Measurements from ENCODE around the gene CRMP1.

Gene CRMP1

DNA sequence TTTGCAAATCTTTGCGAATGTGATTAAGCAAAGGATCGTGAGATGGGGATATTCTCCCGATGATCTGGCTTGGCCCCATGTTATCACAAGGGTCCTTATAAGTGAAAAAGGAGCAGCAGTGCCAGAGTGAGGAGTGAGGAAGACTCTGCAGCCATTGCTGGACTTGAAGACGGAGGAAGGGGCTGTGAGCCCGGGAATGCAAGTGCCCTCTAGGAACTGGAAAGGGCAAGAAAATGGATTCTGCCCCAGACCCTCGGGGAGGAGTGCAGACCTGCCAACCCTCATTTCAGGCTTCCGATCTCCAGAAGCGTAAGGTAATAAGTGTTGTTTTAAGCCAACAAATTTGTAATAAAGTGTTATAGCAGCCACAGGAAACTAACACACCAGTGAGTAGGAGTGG lies 105.6 kb downstream of the CRMP1 start:
- Histone ChIP-seq H3K4me3 (ENCODE audit: low read depth in 1 of 2, low read length in 2 of 2) (no peak overlapping the region), H3K27ac (ENCODE audit: low read length) (no peak overlapping the region), H3K27me3 (ENCODE audit: low read depth, low read length) (no peaks in the 10 kb centered on the region), H3K4me1 (ENCODE audit: control insufficient read depth in 1 of 2, insufficient read depth in 2 of 2, low read length in 2 of 2) (no peaks in the 10 kb centered on the region), H3K36me3 (ENCODE audit: control insufficient read depth in 1 of 2, insufficient read depth in 2 of 2, low read length in 2 of 2) (peaks cover 0 to 35% of the 10 kb centered on the region in 2 donors), H3K9me3 (ENCODE audit: control insufficient read depth in 1 of 2, low read length in 2 of 2) (no peaks in the 10 kb centered on the region)

DNA sequence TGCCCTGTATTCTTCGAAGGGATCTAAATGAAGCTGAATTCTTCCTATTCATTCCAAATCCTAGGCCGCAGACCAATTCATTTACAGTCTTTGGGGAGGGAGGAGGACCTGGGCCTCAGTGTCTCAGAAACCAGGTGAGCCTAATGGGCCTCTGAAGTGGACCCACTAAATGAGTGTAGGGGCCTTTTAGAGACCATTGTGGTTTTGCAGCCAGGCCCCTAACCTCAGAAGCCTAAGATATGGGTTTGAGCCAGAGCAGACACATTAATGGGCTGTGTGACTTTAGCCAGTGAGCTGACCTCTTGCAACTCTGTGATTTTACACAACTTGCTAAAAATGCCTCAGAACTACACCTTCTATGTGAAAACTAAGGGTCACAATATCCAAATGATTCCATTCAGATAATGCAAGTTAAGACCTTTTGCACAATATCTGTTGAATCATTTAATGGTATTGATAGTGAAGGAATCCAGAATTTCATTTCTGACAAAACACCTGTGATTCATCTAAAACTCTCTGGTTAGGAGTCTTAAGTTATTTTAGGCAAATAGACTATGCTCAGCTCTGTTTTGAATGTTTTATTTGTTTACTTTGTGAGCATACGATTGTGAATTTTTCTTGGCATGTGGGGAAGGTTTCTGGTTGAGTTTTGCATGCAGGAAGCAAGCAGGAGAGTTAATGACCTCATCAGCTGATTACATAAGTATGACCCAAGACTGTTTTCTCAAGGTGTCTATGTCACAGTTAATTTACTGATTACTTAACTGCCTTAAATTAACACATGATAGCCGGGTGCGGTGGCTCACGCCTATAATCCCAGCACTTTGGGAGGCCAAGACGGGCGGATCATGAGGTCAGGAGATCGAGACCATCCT lies 106.8 kb downstream of the CRMP1 start:
- H3K27me3 ChIP-seq (ENCODE audit: low read depth, low read length) = no peaks in the 10 kb centered on the region
- no peaks in the 10 kb centered on the region for H3K4me1 ChIP-seq (ENCODE audit: control insufficient read depth in 1 of 2, insufficient read depth in 2 of 2, low read length in 2 of 2)
- peaks cover 0 to 39% of the 10 kb centered on the region in 2 donors for H3K36me3 ChIP-seq (ENCODE audit: control insufficient read depth in 1 of 2, insufficient read depth in 2 of 2, low read length in 2 of 2)
- H3K27ac ChIP-seq (ENCODE audit: low read length) = no peak overlapping the region
- H3K9me3 ChIP-seq (ENCODE audit: control insufficient read depth in 1 of 2, low read length in 2 of 2) = no peaks in the 10 kb centered on the region
- no peak overlapping the region for H3K4me3 ChIP-seq (ENCODE audit: low read depth in 1 of 2, low read length in 2 of 2)

DNA sequence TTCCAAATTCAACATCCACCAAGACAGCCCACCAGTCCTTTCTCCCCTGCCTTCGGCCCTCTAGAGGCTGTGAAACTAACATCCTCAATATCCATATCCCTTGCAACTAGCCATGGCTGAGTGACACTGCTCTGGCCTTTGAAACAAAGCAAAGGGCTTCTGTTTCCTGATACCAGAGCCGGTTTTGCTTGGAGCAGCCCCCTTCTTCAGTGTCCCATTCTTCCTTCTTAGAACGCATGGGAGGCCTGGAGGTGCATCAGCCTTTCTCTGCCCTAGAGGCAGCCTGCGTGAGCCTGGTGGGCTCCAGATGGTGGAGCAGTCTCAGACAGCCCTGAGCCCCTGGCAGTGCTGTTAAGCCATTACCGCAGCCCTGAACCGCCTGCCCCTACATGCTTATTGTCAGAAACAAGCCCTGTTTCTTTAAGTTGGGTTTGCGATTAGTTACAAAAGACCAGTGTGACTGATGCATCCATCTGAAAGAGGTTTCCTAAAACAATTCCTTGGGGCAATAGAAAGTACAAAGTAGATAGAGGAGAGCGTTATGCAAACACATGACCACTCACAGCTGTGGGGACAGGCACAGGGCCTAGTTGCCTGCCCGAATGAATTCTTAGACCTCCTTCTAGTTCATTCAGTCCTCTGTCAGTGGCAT lies 107.8 kb downstream of the CRMP1 start:
- Histone ChIP-seq H3K9me3 (ENCODE audit: control insufficient read depth in 1 of 2, low read length in 2 of 2) (no peaks in the 10 kb centered on the region), H3K27me3 (ENCODE audit: low read depth, low read length) (no peaks in the 10 kb centered on the region), H3K4me1 (ENCODE audit: control insufficient read depth in 1 of 2, insufficient read depth in 2 of 2, low read length in 2 of 2) (no peaks in the 10 kb centered on the region), H3K27ac (ENCODE audit: low read length) (no peak overlapping the region), H3K4me3 (ENCODE audit: low read depth in 1 of 2, low read length in 2 of 2) (no peak overlapping the region), H3K36me3 (ENCODE audit: control insufficient read depth in 1 of 2, insufficient read depth in 2 of 2, low read length in 2 of 2) (peaks cover 0 to 39% of the 10 kb centered on the region in 2 donors)

DNA sequence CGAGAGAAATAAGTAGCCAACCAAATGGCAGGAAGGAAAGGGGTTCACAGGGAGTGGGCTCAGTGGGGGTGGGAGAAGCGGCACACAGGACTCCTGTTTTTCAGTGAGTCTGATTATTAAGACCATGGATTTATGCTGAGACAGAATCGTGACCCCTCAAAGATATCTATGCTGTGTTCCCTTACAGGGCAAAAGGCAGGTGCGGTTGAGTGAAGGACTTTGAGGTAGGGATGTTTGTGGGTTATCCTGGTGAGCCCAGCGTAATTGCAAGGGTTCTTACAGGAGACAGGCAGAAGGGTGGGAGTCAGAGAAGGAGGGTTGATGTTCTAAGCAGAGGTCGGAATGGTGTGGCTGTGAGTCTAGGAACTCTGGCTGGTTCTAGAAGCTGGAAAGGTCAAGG lies 108.9 kb downstream of the CRMP1 start:
- Histone ChIP-seq H3K9me3 (ENCODE audit: control insufficient read depth in 1 of 2, low read length in 2 of 2) (no peaks in the 10 kb centered on the region), H3K4me3 (ENCODE audit: low read depth in 1 of 2, low read length in 2 of 2) (no peak overlapping the region), H3K36me3 (ENCODE audit: control insufficient read depth in 1 of 2, insufficient read depth in 2 of 2, low read length in 2 of 2) (peaks cover 0 to 32% of the 10 kb centered on the region in 2 donors), H3K4me1 (ENCODE audit: control insufficient read depth in 1 of 2, insufficient read depth in 2 of 2, low read length in 2 of 2) (no peaks in the 10 kb centered on the region), H3K27me3 (ENCODE audit: low read depth, low read length) (no peaks in the 10 kb centered on the region), H3K27ac (ENCODE audit: low read length) (no peak overlapping the region)

DNA sequence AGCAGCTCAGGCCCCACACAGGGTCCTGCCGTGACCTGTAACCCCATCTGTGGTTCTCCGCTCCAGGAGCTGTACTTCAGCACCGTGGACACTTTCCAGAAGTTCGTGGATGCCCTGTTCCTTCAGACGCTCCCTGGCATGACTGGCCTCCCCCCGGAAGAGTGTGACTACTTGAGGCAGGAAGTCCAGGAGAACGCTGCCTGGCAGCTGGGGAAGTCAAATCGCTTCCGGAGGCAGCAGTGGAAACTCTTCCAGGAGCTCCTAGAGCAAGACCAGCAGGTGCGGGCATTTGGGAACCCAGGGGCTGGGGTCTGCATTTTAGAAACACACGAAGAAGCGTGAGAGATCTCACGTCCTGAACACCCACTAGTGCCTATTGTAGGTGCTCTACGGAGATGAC lies 109.4 kb downstream of the CRMP1 start:
- H3K4me3 ChIP-seq (ENCODE audit: low read depth in 1 of 2, low read length in 2 of 2) = no peak overlapping the region
- peaks cover 0 to 30% of the 10 kb centered on the region in 2 donors for H3K36me3 ChIP-seq (ENCODE audit: control insufficient read depth in 1 of 2, insufficient read depth in 2 of 2, low read length in 2 of 2)
- H3K27ac ChIP-seq (ENCODE audit: low read length) = no peak overlapping the region
- H3K9me3 ChIP-seq (ENCODE audit: control insufficient read depth in 1 of 2, low read length in 2 of 2) = no peaks in the 10 kb centered on the region
- H3K4me1 ChIP-seq (ENCODE audit: control insufficient read depth in 1 of 2, insufficient read depth in 2 of 2, low read length in 2 of 2) = no peaks in the 10 kb centered on the region
- no peaks in the 10 kb centered on the region for H3K27me3 ChIP-seq (ENCODE audit: low read depth, low read length)

DNA sequence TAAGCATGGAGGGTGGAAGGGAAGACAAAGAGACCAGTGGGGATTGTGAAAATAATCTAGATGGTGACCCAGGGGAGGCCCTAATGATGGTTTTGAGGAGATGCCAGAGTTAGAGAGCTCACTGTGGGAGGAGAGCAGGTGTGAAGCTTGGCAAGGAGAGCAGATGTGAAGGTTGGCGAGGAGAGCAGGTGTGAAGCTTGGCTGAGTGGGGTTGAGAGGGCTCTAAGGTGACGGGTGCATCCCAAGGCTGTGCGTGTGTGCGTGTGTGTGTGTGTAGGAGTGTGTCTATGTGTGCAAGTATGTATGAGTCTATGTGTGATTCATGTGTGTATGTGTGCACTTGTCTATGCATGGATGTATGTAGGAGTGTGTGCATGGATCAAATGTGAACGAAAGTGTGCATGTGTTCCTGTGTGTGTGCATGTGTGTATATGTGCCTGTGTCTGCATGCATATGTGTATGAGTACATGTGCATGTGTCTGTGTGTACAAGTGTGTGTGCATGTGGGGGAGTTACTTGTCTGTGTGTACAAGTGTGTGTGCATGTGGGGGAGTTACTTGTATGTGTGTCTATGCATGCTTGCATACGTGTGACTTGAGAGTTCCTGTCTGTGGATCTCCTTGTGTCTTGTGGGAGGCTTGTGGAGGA lies 109.9 kb downstream of the CRMP1 start:
- Histone ChIP-seq H3K4me3 (ENCODE audit: low read depth in 1 of 2, low read length in 2 of 2) (no peak overlapping the region), H3K4me1 (ENCODE audit: control insufficient read depth in 1 of 2, insufficient read depth in 2 of 2, low read length in 2 of 2) (no peaks in the 10 kb centered on the region), H3K9me3 (ENCODE audit: control insufficient read depth in 1 of 2, low read length in 2 of 2) (no peaks in the 10 kb centered on the region), H3K27me3 (ENCODE audit: low read depth, low read length) (no peaks in the 10 kb centered on the region), H3K27ac (ENCODE audit: low read length) (no peak overlapping the region), H3K36me3 (ENCODE audit: control insufficient read depth in 1 of 2, insufficient read depth in 2 of 2, low read length in 2 of 2) (peaks cover 0 to 25% of the 10 kb centered on the region in 2 donors)

DNA sequence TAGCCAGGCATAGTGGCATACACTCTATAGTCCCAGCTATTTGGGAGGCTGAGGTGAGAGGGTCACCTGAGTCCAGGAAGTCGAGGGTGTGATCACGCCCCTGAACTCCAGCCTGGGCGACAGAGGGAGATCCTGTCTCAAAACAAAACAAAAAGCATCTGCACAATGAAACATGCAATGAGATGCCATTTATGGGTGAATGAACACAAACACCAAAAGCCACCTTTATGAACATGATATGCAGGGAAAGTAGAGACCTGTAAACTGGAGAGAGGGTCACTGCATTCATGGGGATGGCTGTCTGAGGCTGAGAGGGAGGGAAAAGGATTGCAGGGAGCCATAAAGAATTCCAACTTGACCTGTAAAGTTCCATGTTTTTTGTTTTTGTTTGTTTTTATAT lies 111.2 kb downstream of the CRMP1 start:
- H3K4me1 ChIP-seq (ENCODE audit: control insufficient read depth in 1 of 2, insufficient read depth in 2 of 2, low read length in 2 of 2) = no peaks in the 10 kb centered on the region

DNA sequence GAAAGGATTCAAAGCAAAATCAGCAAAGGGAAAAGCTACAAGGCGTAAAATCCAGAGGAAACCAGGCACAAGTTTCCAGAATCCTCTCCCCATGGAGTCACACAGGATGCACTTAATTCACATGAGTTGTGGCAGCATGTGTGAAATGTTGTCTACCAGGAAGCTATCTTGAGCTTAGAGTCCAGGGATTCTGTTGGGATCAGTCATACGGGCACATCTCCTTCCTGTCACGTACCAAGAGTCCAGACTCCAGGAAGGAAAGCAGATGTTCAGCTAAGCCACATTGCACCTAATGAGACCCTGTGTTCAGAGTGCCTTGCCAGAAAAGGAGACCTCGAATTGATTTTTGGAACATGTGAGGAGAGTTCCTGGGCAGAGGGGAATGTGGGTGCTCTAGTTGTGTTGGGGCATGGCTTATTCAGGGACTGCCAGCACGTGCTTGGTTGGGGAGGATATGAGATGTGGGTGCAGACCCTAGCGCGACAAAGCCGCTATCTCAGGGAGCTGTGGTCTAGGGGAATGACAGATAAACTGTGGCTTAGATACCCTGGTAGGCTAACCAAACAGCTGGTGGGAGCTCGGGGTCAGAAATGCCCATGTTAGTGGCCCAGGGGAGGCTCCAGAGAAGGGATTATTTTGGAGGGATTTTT lies 111.9 kb downstream of the CRMP1 start:
- H3K9me3 ChIP-seq (ENCODE audit: control insufficient read depth in 1 of 2, low read length in 2 of 2) = peaks cover 0 to 9% of the 10 kb centered on the region in 2 donors
- no peaks in the 10 kb centered on the region for H3K4me1 ChIP-seq (ENCODE audit: control insufficient read depth in 1 of 2, insufficient read depth in 2 of 2, low read length in 2 of 2)
- H3K27ac ChIP-seq (ENCODE audit: low read length) = no peak overlapping the region
- peaks cover 0 to 34% of the 10 kb centered on the region in 2 donors for H3K36me3 ChIP-seq (ENCODE audit: control insufficient read depth in 1 of 2, insufficient read depth in 2 of 2, low read length in 2 of 2)
- no peaks in the 10 kb centered on the region for H3K27me3 ChIP-seq (ENCODE audit: low read depth, low read length)
- no peak overlapping the region for H3K4me3 ChIP-seq (ENCODE audit: low read depth in 1 of 2, low read length in 2 of 2)

More for the DNA sequence above, 111.2 kb downstream of the CRMP1 start:
- Histone ChIP-seq H3K27me3 (ENCODE audit: low read depth, low read length) (no peaks in the 10 kb centered on the region), H3K27ac (ENCODE audit: low read length) (no peak overlapping the region), H3K36me3 (ENCODE audit: control insufficient read depth in 1 of 2, insufficient read depth in 2 of 2, low read length in 2 of 2) (peaks cover 0 to 27% of the 10 kb centered on the region in 2 donors), H3K9me3 (ENCODE audit: control insufficient read depth in 1 of 2, low read length in 2 of 2) (peaks cover 0 to 3% of the 10 kb centered on the region in 2 donors), H3K4me3 (ENCODE audit: low read depth in 1 of 2, low read length in 2 of 2) (no peak overlapping the region)

DNA sequence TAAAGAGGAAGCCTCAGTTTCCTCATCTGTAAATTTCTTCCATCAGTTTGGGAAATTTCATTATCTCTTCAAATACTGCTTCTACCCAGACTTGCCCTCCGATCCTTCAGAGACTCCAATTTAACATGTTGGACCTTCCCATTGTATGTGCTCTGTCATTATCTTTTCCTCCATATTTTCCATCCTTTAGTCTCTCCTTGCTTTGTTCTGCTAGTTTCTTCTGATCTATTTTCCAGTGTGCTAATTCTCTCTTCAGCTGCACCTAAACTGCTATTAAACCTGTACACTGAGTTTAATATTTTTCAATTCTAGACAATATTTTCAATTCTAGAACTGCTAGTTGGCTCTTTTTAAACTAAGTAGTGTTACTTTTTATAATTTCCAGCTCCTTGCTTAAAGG lies 116.4 kb downstream of the CRMP1 start:
- no peak overlapping the region for H3K4me3 ChIP-seq (ENCODE audit: low read depth in 1 of 2, low read length in 2 of 2)
- H3K27ac ChIP-seq (ENCODE audit: low read length) = no peak overlapping the region
- no peaks in the 10 kb centered on the region for H3K27me3 ChIP-seq (ENCODE audit: low read depth, low read length)
- peaks cover 0 to 44% of the 10 kb centered on the region in 2 donors for H3K36me3 ChIP-seq (ENCODE audit: control insufficient read depth in 1 of 2, insufficient read depth in 2 of 2, low read length in 2 of 2)
- H3K9me3 ChIP-seq (ENCODE audit: control insufficient read depth in 1 of 2, low read length in 2 of 2) = peaks cover 0 to 13% of the 10 kb centered on the region in 2 donors
- H3K4me1 ChIP-seq (ENCODE audit: control insufficient read depth in 1 of 2, insufficient read depth in 2 of 2, low read length in 2 of 2) = no peaks in the 10 kb centered on the region

DNA sequence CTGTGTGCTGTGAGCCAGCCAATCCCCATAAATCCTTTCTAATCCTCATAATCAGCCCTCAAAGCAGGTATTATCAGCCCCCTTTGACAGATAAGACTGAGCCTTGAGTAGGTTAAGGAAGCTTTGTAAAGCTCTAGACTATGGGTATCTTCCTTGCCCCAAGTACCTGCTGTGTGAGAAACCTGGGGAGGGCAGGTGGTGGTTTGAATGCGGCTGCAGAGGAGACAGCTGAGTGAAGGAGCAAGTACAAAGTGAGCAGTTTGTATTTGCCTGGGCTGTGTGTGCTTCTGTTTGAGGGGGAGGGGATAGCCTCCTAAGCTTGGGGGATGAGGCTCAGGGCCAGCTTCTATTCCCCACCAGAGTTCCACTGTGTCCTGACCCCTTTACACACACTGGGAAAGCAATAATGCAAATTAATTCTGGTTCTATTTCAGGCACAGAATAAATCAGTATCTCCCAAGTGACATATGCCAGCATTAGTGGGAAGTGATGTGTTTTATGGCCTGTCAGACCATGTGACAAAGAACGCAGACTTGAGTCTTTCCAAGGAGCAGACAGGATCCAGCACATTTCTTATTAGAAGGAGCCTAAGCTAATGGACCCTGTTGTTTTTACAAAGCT lies 118.4 kb downstream of the CRMP1 start:
- Histone ChIP-seq H3K27me3 (ENCODE audit: low read depth, low read length) (no peaks in the 10 kb centered on the region), H3K4me1 (ENCODE audit: control insufficient read depth in 1 of 2, insufficient read depth in 2 of 2, low read length in 2 of 2) (no peaks in the 10 kb centered on the region), H3K4me3 (ENCODE audit: low read depth in 1 of 2, low read length in 2 of 2) (no peak overlapping the region), H3K9me3 (ENCODE audit: control insufficient read depth in 1 of 2, low read length in 2 of 2) (peaks cover 0 to 13% of the 10 kb centered on the region in 2 donors), H3K36me3 (ENCODE audit: control insufficient read depth in 1 of 2, insufficient read depth in 2 of 2, low read length in 2 of 2) (peaks cover 0 to 53% of the 10 kb centered on the region in 2 donors), H3K27ac (ENCODE audit: low read length) (no peak overlapping the region)

DNA sequence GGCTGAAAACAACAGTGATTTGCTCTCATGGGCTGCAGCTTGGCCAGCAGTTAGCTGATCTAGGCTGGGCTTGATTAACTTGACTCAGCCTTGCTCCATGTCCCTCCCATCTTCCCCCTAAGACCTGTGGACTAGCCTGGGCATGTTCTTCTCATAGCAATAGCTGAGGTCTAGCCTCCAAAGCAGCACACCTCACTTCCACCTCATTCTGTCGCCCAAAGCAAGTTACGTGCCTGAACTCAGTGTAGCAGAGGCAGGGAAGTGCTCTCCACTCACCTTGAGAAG lies 119.7 kb downstream of the CRMP1 start:
- H3K27ac ChIP-seq (ENCODE audit: low read length) = no peak overlapping the region
- H3K36me3 ChIP-seq (ENCODE audit: control insufficient read depth in 1 of 2, insufficient read depth in 2 of 2, low read length in 2 of 2) = peaks cover 0 to 55% of the 10 kb centered on the region in 2 donors
- no peaks in the 10 kb centered on the region for H3K27me3 ChIP-seq (ENCODE audit: low read depth, low read length)
- H3K4me3 ChIP-seq (ENCODE audit: low read depth in 1 of 2, low read length in 2 of 2) = no peak overlapping the region
- H3K4me1 ChIP-seq (ENCODE audit: control insufficient read depth in 1 of 2, insufficient read depth in 2 of 2, low read length in 2 of 2) = no peaks in the 10 kb centered on the region
- H3K9me3 ChIP-seq (ENCODE audit: control insufficient read depth in 1 of 2, low read length in 2 of 2) = peaks cover 0 to 13% of the 10 kb centered on the region in 2 donors
